ENCODE results near the gene RPP25L.

DNA sequence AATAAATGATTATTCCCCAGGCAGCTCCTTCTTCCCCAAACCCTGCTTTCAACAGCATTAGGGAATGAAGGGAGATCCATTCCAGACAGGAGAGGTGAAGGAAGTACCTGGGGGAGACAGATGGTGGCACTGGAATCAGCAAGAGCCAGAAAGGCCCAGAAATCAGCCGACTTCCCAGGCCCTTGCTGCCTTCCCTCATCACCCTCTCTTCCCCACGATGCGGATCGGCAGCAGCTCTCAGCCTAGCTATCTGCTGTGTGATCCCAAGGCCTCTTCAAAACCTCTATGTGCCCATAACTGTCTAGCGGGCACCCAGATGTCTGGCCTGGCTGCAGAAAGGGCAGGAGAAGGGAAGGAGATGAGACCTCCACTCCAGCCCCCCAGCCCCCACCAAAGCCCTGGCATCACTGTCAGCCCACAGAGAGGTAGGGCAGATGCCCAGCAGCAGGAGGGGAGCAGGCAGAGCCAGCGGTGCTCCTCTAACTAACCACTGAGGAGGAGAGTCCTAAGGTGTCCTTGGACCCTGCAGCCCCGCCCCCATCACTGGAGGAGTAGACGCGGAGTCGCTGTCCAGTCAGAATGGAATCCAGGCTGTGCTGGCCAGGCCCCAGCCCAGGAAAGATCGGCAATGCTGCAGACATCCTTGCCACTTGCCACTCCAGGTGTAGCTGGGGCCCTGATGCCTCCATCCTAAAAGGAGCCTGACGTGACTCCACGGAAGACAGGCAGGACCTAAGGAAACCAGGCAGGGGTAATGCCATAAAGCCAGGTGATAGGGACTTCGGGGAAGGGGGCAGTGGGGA lies 35.1 kb downstream of the RPP25L start:
- no peak for TF ChIP-seq CTCF (conservative IDR thresholded peaks at IDR 0.05 in 1 of 2, IDR thresholded peaks at IDR 0.05 in 1 of 2; ENCODE audit: low read depth in 1 of 2, low read length in 2 of 2)
- TF ChIP-seq EZH2 (IDR thresholded peaks at IDR 0.05; ENCODE audit: low read length, missing control alignments): no peak

All from fibroblast of lung (primary cell).